ENCODE measurements around the gene DAZAP1.

- TF ChIP-seq POLR2A (IDR thresholded peaks at IDR 0.05) = no peak
- TF ChIP-seq, protein P1, sequence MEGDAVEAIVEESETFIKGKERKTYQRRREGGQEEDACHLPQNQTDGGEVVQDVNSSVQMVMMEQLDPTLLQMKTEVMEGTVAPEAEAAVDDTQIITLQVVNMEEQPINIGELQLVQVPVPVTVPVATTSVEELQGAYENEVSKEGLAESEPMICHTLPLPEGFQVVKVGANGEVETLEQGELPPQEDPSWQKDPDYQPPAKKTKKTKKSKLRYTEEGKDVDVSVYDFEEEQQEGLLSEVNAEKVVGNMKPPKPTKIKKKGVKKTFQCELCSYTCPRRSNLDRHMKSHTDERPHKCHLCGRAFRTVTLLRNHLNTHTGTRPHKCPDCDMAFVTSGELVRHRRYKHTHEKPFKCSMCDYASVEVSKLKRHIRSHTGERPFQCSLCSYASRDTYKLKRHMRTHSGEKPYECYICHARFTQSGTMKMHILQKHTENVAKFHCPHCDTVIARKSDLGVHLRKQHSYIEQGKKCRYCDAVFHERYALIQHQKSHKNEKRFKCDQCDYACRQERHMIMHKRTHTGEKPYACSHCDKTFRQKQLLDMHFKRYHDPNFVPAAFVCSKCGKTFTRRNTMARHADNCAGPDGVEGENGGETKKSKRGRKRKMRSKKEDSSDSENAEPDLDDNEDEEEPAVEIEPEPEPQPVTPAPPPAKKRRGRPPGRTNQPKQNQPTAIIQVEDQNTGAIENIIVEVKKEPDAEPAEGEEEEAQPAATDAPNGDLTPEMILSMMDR (IDR thresholded peaks at IDR 0.05) = no peak
Measured at GRCh38 chr19:1447504-1447903, 40.1 kb downstream of the DAZAP1 start.

Data from lower leg skin (tissue), 3 donors.